ENCODE data around the gene DYNC2LI1.
"Not testable (repeated sequence)": the region's sequence is repeated elsewhere in the genome, so short reads cannot be mapped to it uniquely, and the experiment has no call there.

DYNC2LI1 gene

GRCh38 chr2:43773876-43774613 is at the start of gene DYNC2LI1:
DYNC2LI1 (plus strand) TSS chr2:43774039; CDS start chr2:43774139, 100 bp downstream.
- peak; percentile 99 for ATAC-seq

- no peak for ATAC-seq
Observed at GRCh38 chr2:43724728-43725526, 48.9 kb upstream of the DYNC2LI1 start.

DNA sequence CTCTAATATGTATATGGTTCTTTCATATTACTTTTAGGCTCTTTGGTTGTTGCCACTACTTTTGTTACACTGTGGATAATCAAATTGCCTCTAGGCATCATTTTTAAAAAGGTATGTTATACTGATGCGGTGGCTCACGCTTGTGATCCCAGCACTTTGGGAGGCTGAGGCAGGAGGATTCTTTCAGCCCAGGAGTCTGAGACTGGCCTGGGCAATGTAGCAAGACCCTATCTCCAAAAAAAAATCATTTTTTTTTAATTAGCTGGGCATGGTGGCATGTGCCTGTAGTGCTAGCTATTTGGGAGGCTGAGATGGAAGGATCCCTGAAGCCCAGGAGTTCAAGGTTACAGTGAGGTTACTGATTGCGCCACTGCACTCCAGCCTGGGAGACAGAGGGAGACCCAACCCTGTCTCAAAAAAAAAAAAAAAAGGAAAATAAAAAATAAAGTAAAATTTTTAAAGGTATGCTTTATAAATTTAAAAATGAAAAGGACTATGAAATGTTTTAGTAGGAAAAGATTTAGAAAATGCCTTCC is 48.1 kb upstream of the DYNC2LI1 start:
- ATAC-seq: no peak

GRCh38 chr2:43726961-43727633 is 46.7 kb upstream of the DYNC2LI1 start:
- ATAC-seq: not testable (repeated sequence)

- no peak for ATAC-seq
Observed at GRCh38 chr2:43727634-43728014, 46.2 kb upstream of the DYNC2LI1 start.

- no peak for ATAC-seq
Observed at GRCh38 chr2:43729491-43730174, 44.2 kb upstream of the DYNC2LI1 start.

- ATAC-seq: no peak
Observed at GRCh38 chr2:43731211-43731610, 42.6 kb upstream of the DYNC2LI1 start.

DNA sequence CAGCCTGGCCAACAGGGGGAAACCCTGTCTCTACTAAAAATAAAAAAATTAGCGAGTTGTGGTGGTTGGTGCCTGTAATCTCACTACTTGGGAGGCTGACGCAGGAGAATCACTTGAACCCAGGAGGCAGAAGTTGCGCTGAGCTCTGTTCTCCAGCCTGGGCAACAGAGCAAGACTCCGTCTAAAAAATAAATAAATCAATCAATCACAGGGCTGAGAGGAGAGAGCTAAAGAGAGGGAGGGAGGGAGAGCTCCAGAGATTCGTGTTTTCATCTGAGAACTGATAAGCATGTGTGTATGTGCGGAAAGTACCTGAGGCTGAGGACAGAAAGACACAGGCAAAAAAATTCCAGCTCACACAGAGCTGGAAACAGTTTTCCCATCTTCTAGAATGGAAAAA is 37.2 kb upstream of the DYNC2LI1 start:
- ATAC-seq: no peak

DNA sequence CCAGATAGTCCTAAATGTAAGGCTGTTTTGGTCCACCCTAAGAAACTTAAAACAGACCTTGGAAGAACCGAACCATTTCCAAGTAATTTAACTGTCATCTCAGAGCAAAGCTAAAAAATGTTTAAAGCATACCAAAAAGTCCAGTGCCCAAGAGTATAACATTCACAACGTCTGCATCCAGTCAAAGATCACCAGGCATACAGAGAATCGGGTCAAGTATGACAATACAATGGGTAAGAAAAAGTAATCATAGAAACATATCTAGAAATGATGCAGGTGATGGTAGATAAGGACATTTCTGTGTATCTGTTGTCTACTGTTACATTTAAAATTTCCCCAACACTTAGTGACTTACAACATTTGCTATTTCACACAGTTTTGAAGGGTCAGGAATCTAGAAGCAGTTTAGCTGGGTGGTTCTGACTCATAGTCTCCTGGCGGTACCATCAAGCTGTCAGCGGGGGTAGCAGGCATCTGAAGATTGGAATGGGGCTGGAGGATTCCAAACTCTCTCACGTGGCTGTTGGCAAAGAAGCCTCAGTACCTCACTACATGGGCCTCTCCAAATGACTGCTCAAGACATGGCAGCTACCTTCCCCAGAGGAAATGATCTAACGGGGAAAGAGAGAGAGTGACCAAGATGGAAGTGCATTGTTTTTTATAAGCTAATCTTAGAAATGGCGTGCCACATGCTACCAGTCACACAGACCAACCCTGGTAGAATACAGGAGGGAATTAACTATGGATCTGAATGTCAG is 36.6 kb upstream of the DYNC2LI1 start:
- no peak for ATAC-seq

GRCh38 chr2:43737855-43738254 is 36.0 kb upstream of the DYNC2LI1 start:
- ATAC-seq: no peak

DNA sequence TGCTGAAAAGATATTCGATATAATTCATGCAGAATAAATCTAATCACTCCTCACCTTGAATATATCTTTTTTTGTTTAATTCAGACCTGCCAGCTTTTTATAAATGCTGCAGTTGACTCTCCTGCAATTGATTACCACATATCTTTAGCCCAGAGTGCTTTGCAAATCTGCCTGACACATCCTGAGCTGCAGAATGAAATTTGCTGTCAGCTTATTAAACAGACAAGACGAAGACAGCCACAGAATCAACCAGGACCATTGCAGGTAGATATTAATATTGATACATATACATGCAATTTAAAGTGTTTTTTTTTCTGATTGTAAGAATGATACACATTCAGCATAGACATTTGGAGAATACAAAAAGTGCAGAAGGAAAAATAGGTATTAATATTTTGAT is 35.6 kb upstream of the DYNC2LI1 start:
- no peak for ATAC-seq

GRCh38 chr2:43743706-43744105 is 30.1 kb upstream of the DYNC2LI1 start:
- ATAC-seq: no peak

DNA sequence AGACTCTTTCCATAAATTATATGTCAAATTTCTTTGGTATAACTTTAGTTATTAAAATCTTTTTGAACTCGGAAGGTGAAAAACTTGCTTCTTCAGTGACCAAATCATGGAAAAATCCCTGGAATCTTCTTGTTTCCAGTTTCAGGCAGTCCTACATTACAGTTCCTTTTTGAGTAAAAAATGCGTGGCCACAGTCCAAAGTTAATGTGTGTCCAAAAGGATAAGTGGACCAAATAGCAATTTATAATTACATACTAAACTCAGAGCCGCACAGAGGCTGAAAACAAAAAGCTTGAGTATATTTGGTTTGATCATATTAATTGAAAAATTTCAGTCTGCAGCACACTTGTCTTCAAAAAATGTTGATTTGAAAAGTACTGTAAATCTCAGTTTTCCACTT is 28.4 kb upstream of the DYNC2LI1 start:
- no peak for ATAC-seq

DNA sequence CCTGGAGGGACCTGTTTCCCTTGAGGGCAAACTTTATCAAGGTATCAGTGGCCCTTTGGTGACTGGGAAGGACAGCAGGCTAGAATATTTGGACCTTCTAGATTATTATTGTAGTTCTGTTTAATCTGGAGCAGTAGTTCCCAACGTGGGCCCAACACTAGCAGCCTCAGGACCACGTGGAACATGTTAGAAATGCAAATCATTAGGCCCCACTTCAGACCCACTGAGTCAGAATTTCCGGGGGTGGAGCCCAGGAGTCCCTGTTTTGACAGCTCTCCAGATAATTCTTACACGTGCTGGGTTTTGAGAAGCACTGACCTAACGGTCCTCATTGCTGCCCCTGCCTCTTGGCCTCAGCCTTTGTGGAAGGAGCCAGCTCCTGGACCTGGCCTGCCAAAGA is 25.5 kb upstream of the DYNC2LI1 start:
- ATAC-seq: no peak

- ATAC-seq: no peak
Observed at GRCh38 chr2:43749583-43749982, 24.3 kb upstream of the DYNC2LI1 start.

- ATAC-seq: no peak
Observed at GRCh38 chr2:43751476-43751990, 22.3 kb upstream of the DYNC2LI1 start.

GRCh38 chr2:43752302-43752701 is 21.5 kb upstream of the DYNC2LI1 start:
- ATAC-seq: no peak

DNA sequence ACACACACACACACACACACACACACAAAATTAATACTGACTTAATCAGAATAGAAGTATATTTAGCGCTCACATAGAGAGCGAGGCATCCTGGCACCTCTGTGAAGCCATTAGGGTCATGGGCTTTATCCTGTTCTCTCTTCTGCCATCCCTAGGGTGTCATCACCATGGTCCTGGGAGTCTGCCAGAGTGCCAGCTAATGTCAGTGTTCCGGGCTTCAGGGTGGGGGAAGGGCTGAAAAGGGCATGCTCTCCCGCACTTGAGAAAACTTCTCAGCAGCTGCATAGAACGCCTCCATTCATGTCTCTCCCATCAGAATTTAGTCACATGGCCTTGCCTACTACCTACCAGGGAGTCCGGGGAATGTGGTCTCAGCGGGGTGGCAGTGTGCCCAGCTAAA is 19.7 kb upstream of the DYNC2LI1 start:
- no peak for ATAC-seq

- no peak for ATAC-seq
Observed at GRCh38 chr2:43758739-43759138, 15.1 kb upstream of the DYNC2LI1 start.

DNA sequence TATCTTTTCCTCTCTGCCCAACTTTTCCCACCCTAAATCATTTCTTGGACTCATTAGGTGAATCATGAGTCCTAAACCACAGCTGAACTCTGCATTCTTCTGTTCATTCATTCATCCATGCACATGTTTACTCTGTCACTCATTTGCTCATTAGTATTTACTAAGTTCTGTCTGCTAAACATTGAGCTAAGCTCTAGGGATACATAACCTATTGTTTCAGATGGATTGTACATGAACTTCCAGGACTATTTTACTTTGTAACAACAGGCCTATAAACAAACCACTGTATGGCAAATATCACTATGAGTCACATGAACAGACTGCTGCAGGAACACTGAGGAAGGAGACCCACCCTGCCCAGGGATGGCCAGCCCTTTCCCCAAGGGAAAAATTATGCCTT is 14.6 kb upstream of the DYNC2LI1 start:
- no peak for ATAC-seq

- ATAC-seq: peak; percentile 53 to 55
Observed at GRCh38 chr2:43762286-43762685, 11.6 kb upstream of the DYNC2LI1 start.

DNA sequence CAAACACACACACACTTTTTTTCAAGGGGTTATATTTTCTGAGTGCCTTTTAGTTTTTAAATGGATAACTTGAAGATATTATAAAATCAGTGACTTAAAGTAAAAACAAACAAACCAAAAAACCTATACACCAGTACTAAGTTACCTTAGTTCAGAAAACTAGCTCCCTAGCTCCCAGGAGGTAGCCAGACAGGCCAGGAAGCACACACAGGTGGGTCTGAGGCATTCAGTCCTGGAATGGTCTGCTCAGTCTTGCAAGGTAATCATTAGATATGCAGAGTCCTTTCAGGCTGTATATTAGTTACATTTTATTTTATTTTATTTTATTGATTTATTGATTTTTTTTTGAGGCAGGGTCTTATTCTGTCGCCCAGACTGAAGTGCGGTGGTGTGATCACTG is 10.7 kb upstream of the DYNC2LI1 start:
- ATAC-seq: no peak

All from activated CD4-positive, CD25-positive, alpha-beta regulatory T cell treated with anti-CD3 and anti-CD28 coated beads, Interleukin-2, amount 50 U/mL, for 24 hours (primary cell).